ENCODE data around the gene GPR107. TPM values are rescaled to one million over a fixed set of nuclear protein-coding genes. Genes with fewer than 3 reads are reported as not detected.
A peak's percentile ranks its signal among the peaks of the same experiment; 100 is the strongest.

GPR107 gene
- total RNA-seq, 1 donor from 2014 or later: 41.0 TPM

GRCh38 chr9:130183133-130183762 lies 129.5 kb downstream of the GPR107 start:
- DNase-seq (ENCODE audit: low read depth): peak; percentile 85

- no peak for DNase-seq (ENCODE audit: low read depth)
Measured at GRCh38 chr9:130185017-130185416, 131.3 kb downstream of the GPR107 start.

GRCh38 chr9:130185490-130186031 lies 131.9 kb downstream of the GPR107 start:
- no peak for DNase-seq (ENCODE audit: low read depth)

- no peak for DNase-seq (ENCODE audit: low read depth)
Measured at GRCh38 chr9:130186051-130186450, 132.3 kb downstream of the GPR107 start.

- DNase-seq (ENCODE audit: low read depth): peak; percentile 76
Measured at GRCh38 chr9:130186839-130187522, 133.3 kb downstream of the GPR107 start.

GRCh38 chr9:130187523-130187846 lies 133.8 kb downstream of the GPR107 start:
- no peak for DNase-seq (ENCODE audit: low read depth)

- DNase-seq (ENCODE audit: low read depth): no peak
Measured at GRCh38 chr9:130188860-130189481, 135.3 kb downstream of the GPR107 start.

Other genes starting within 250 kb of the GPR107 start
- gene TOR1A, start 229.8 kb upstream of the GPR107 start, total RNA-seq: 48.4 and 52.8 TPM in 2 replicates
- 48.6 and 64.5 TPM in 2 replicates for gene C9orf78, start 218.6 kb upstream of the GPR107 start, total RNA-seq
- 5.2 and 18.4 TPM in 2 replicates for gene USP20, start 218.4 kb upstream of the GPR107 start, total RNA-seq
- gene FNBP1, start 10.7 kb upstream of the GPR107 start, total RNA-seq: 20.8 and 39.5 TPM in 2 replicates
- 58.7 and 69.8 TPM in 2 replicates for gene NCS1, start 118.5 kb downstream of the GPR107 start, total RNA-seq
- under 0.01 TPM in 1 of 2 replicates, not detected in the other for gene HMCN2, start 211.9 kb downstream of the GPR107 start, total RNA-seq

Data from renal cortical epithelial cell (primary cell).